HG03039 (cell line): ENCODE measurements around the gene RNF39.

Experiments
- ATAC-seq: cut with Tn5 transposase; IDR thresholded peaks from one replicate; pipeline ENCODE4 v1.9.1; 2021; ENCODE audit warnings: mild to moderate bottlenecking, moderate library complexity; ENCODE audit not compliant: unreplicated experiment

Gene RNF39

DNA sequence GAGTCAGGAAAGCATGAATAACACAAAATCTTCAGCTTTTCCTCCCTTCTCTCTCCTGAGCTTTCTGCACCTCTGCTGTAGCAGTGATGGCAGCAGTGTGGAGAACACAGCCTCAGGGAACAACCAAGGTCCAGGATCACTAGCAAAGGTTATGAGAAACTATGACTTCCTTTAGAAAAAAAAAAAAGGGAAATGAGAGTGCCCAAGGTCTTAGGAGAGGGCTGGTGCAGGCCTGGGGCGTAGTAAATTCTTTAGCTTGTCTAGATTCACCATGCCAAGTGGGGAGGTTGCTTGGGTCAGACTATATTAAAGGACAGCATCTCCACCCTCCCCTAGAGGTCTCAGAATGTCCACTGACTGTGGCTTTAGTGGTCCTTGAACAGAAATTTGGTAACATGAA, 54.9 kb downstream of the RNF39 start:
- ATAC-seq, result no peak
